HCT116 (cell line): ENCODE data around the gene NTN5. TPM values are rescaled to one million over a fixed set of nuclear protein-coding genes. Genes with fewer than 3 reads are reported as not detected.
A peak's percentile ranks its signal among the peaks of the same experiment; 100 is the strongest.

ENCODE experiments used
- ATAC-seq: fragments of 200-7000 bp; cut with Tn5 transposase; 2 replicates; pipeline ENCODE4 v1.9.1; 2020; ENCODE audit warnings: mild to moderate bottlenecking, moderate library complexity
- BruUV-seq: library from RNA; stranded (reverse); fragments of 400-500 nt; replicated peaks from 2 replicates; lab custom pipeline; 2021; lab: Mats Ljungman, UMichigan
- CTCF ChIA-PET: fragments of 300-600 bp; sonication (Branson Sonifier 250); formaldehyde crosslinking; loops from one replicate; lab custom pipeline; 2021; ENCODE audit warnings: antibody characterized with exemption; lab: Charles Lee
- POLR2A ChIA-PET: fragments of 300-600, 350-600 bp; sonication (Branson Sonifier 250); formaldehyde crosslinking; loops from one replicate; lab custom pipeline; 2021; ENCODE audit warnings: antibody characterized with exemption; lab: Charles Lee
- RAD21 ChIA-PET, 2 experiments: fragments of 300-600 bp; sonication (Branson Sonifier 250); formaldehyde crosslinking; loops; one replicate each; lab custom pipeline; 2023; ENCODE audit warnings: low total read pairs in 2 of 2; ENCODE audit not compliant: uncharacterized antibody in 2 of 2, unreplicated experiment in 2 of 2, low non-redundant PET in 1 of 2; lab: Charles Lee
- DNase-seq: peaks from one replicate; pipeline ENCODE4 v3.0.0-alpha.2; 2010; ENCODE audit warnings: low read depth, low spot score
- H2AFZ ChIP-seq: fragments of 200-600 bp; shearing (Covaris generic), sonication (generic); 2 replicates; pipeline ENCODE4 v1.6.1; 2017; ENCODE audit warnings: low read depth, mixed run types, mixed read lengths, antibody characterized with exemption, low read length; ENCODE audit not compliant: poor library complexity, severe bottlenecking
- H3K27ac ChIP-seq: 2 replicates; pipeline ENCODE4 v1.5.1; 2012; ENCODE audit warnings: low read depth, low read length
- H3K27me3 ChIP-seq: fragments of 200-600 bp; sonication (generic); 2 replicates; pipeline ENCODE4 v1.6.1; 2016; ENCODE audit warnings: mixed run types, low read length, mixed read lengths; ENCODE audit not compliant: insufficient read depth
- H3K36me3 ChIP-seq, 2 experiments: fragments of 200-500 bp in 1 of 2; fragments of 200-600 bp in 1 of 2; sonication (Bioruptor generic) in 1 of 2; sonication (generic) in 1 of 2; 2 replicates each; pipeline versions ENCODE4 v1.5.1 to v1.6.1; 2014 to 2016; ENCODE audit warnings: low read length in 2 of 2, inconsistent platforms in 1 of 2, mixed read lengths in 1 of 2, mixed run types in 1 of 2; ENCODE audit not compliant: insufficient read depth in 2 of 2, control insufficient read depth in 1 of 2
- H3K4me1 ChIP-seq, 2 experiments: fragments of 200-600 bp in 1 of 2; sonication (generic) in 1 of 2; 2 replicates each; pipeline versions ENCODE4 v1.5.1 to v1.6.1; 2012 to 2017; ENCODE audit warnings: low read length in 2 of 2, inconsistent platforms in 1 of 2, mild to moderate bottlenecking in 1 of 2, mixed read lengths in 1 of 2, mixed run types in 1 of 2, moderate library complexity in 1 of 2; ENCODE audit not compliant: insufficient read depth in 2 of 2, control insufficient read depth in 1 of 2
- H3K4me2 ChIP-seq: fragments of 200-600 bp; sonication (generic); 2 replicates; pipeline ENCODE4 v1.6.1; 2017; ENCODE audit warnings: mixed run types, low read length, mixed read lengths
- H3K4me3 ChIP-seq, 2 experiments: fragments of 200-600 bp in 1 of 2; sonication (generic) in 1 of 2; replicated peaks in 1 of 2; 2 replicates each; pipeline ENCODE4 v1.5.1; 2011 to 2016; ENCODE audit warnings: low read length in 2 of 2, control low read depth in 1 of 2, low read depth in 1 of 2, mild to moderate bottlenecking in 1 of 2, mixed read lengths in 1 of 2, mixed run types in 1 of 2
- H3K79me2 ChIP-seq: fragments of 200-600 bp; sonication (generic); 2 replicates; pipeline ENCODE4 v1.6.1; 2017; ENCODE audit warnings: mild to moderate bottlenecking, mixed run types, low read length, moderate library complexity, mixed read lengths; ENCODE audit not compliant: insufficient read depth
- H3K9ac ChIP-seq: fragments of 200-600 bp; sonication (generic); 2 replicates; pipeline ENCODE4 v1.6.1; 2016; ENCODE audit warnings: low read length, mixed read lengths
- H3K9me2 ChIP-seq: fragments of 200-600 bp; sonication (generic), shearing (Covaris generic); 2 replicates; pipeline ENCODE4 v1.6.1; 2017; ENCODE audit warnings: mixed run types, mild to moderate bottlenecking, moderate library complexity; ENCODE audit not compliant: insufficient read depth
- H3K9me3 ChIP-seq, 2 experiments: fragments of 200-500 bp in 1 of 2; fragments of 200-600 bp in 1 of 2; sonication (Bioruptor generic) in 1 of 2; sonication (generic) in 1 of 2; 2 replicates each; pipeline ENCODE4 v1.6.1; 2014 to 2017; ENCODE audit warnings: low read length in 2 of 2, mixed read lengths in 2 of 2, inconsistent platforms in 1 of 2, low read depth in 1 of 2, mild to moderate bottlenecking in 1 of 2, mixed run types in 1 of 2, moderate library complexity in 1 of 2; ENCODE audit not compliant: control insufficient read depth in 1 of 2, insufficient read depth in 1 of 2
- H4K20me1 ChIP-seq: fragments of 200-600 bp; sonication (generic), shearing (Covaris generic); 2 replicates; pipeline ENCODE4 v1.6.1; 2017; ENCODE audit warnings: mixed run types, mild to moderate bottlenecking, moderate library complexity; ENCODE audit not compliant: insufficient read depth
- CTCF ChIP-seq, 3 experiments: fragments of 200-600 bp in 1 of 3; sonication (generic) in 1 of 3; IDR thresholded peaks in 2 of 3; conservative IDR thresholded peaks in 1 of 3; 2 replicates each; pipeline ENCODE4 v1.5.1; 2012 to 2017; ENCODE audit warnings: low read depth in 2 of 3, low read length in 2 of 3, antibody characterized with exemption in 1 of 3, borderline replicate concordance in 1 of 3, control low read depth in 1 of 3, mild to moderate bottlenecking in 1 of 3, mixed read lengths in 1 of 3, mixed run types in 1 of 3, moderate library complexity in 1 of 3; ENCODE audit not compliant: insufficient read depth in 1 of 3
- EZH2 ChIP-seq: fragments of 200-600 bp; sonication (generic); IDR thresholded peaks from 2 replicates; pipeline ENCODE4 v1.6.1; 2017; ENCODE audit warnings: antibody characterized with exemption, mixed run types
- EZH2phosphoT487 ChIP-seq: fragments of 200-600 bp; IDR thresholded peaks from 2 replicates; pipeline ENCODE4 v1.6.1; 2018; ENCODE audit warnings: antibody characterized with exemption, borderline replicate concordance
- POLR2AphosphoS5 ChIP-seq: IDR thresholded peaks from 2 replicates; pipeline ENCODE4 v1.6.1; 2011; ENCODE audit warnings: mild to moderate bottlenecking, low read depth, low read length, moderate library complexity
- SRF ChIP-seq: IDR thresholded peaks from 2 replicates; pipeline ENCODE4 v1.6.1; 2012; ENCODE audit warnings: low read depth
- TCF7L2 ChIP-seq: IDR thresholded peaks from 2 replicates; pipeline ENCODE4 v1.7.0; 2011; ENCODE audit warnings: borderline replicate concordance, inconsistent platforms; ENCODE audit not compliant: insufficient read depth, insufficient read length; ENCODE audit errors: extremely low read depth
- ZFX ChIP-seq: fragments of 450-650 bp; IDR thresholded peaks from 2 replicates; pipeline ENCODE4 v1.6.1; 2017
- intact Hi-C: fragments of 100-400 bp; cut with micrococcal nuclease; formaldehyde crosslinking; loops from 2 replicates; pipeline ENCODE4 v1.10.0; 2022
- total RNA-seq: library from RNA; stranded (reverse); gene quantifications from one replicate; pipeline ENCODE4 v1.2.1, GENCODE V29; 2021; ENCODE audit not compliant: unreplicated experiment

NTN5 gene
- total RNA-seq, 1 experiment from 2014 or later, result 3.1 TPM

GRCh38 chr19:48702701-48703100 lies 29.9 kb upstream of the NTN5 start:
- ChIA-PET RAD21 (no interaction called here), POLR2A (no interaction called here)
- BruUV-seq, result no TSS peak
- Histone ChIP-seq H3K4me1 (peaks cover 13 to 21% of the 10 kb centered on the region in 2 experiments), H3K36me3 (peaks cover 3 to 15% of the 10 kb centered on the region in 2 experiments; a peak in 2 of 4 replicates), H3K27me3 (no peaks in the 10 kb centered on the region), H3K9ac (no peak overlapping the region), H3K9me3 (no peaks in the 10 kb centered on the region), H2AFZ (no peak overlapping the region), H3K4me2 (no peak overlapping the region)
- DNase-seq, result no peak
- TF ChIP-seq EZH2phosphoT487, result no peak
- no peak for TF ChIP-seq EZH2
- TF ChIP-seq, all 23 proteins: peak for 0
- H3K79me2 ChIP-seq, result peaks cover 4% of the 10 kb centered on the region; the same call in 1 of the 2 replicates
- intact Hi-C loops, result no loop called here
- no peak for ATAC-seq
- no peak overlapping the region for H3K4me3 ChIP-seq
- H3K27ac ChIP-seq, result no peak overlapping the region
- CTCF ChIA-PET, result no interaction called here
- no peaks in the 10 kb centered on the region for H4K20me1 ChIP-seq
- no peaks in the 10 kb centered on the region for H3K9me2 ChIP-seq

- peak; percentile 57 for ATAC-seq
These were observed 25.2 kb upstream of the NTN5 start for GRCh38 chr19:48698046-48698445.

More at GRCh38 chr19:48698046-48698445, 25.2 kb upstream of the NTN5 start:
- ChIA-PET POLR2A (interaction anchor here (0.7 to 0.9 kb wide), 2 partner anchors 14 kb away, joined by 3 read pairs; no protein-coding TSS in a partner anchor), CTCF (no interaction called here), RAD21 (interaction anchor here in 1 of 2 experiments (0.7 kb wide), 1 partner anchor 15 kb away, joined by 5 read pairs; no protein-coding TSS in a partner anchor)
- Histone ChIP-seq H2AFZ (no peak overlapping the region), H3K9me3 (no peaks in the 10 kb centered on the region), H4K20me1 (no peaks in the 10 kb centered on the region), H3K9ac (peak overlapping the region; percentile 84), H3K27me3 (no peaks in the 10 kb centered on the region), H3K4me3 (peak overlapping the region; percentile 7 to 85; a peak in 3 of 4 replicates), H3K9me2 (no peaks in the 10 kb centered on the region), H3K79me2 (peaks cover 15% of the 10 kb centered on the region; the same call in 1 of the 2 replicates), H3K36me3 (0 out of 4 replicates have a peak, but pooled peaks cover 0 to 8% of the 10 kb centered on the region in 2 experiments), H3K4me1 (peaks cover 32 to 55% of the 10 kb centered on the region in 2 experiments), H3K4me2 (peak overlapping the region; percentile 100), H3K27ac (peak overlapping the region; percentile 49)
- no peak for DNase-seq
- intact Hi-C loops, result no loop called here
- no peak for TF ChIP-seq CTCF (IDR thresholded peaks at IDR 0.05 in 2 of 3, conservative IDR thresholded peaks at IDR 0.05 in 1 of 3; ENCODE audit: borderline replicate concordance in 1 of 3, insufficient read depth in 1 of 3, low read depth in 2 of 3, low read length in 2 of 3)
- TF ChIP-seq ZFX, result no peak
- TF ChIP-seq TCF7L2, result peak; percentile 16
- TF ChIP-seq SRF, result no peak
- TF ChIP-seq POLR2AphosphoS5, result peak; percentile 54; the same call in 1 of the 2 replicates
- no TSS peak for BruUV-seq
